Measurements from ENCODE around the gene ZBP1. TPM values are rescaled to one million over a fixed set of nuclear protein-coding genes. Genes with fewer than 3 reads are reported as not detected.

Gene ZBP1
- total RNA-seq, 1 donor from 2014 or later: not detected

DNA sequence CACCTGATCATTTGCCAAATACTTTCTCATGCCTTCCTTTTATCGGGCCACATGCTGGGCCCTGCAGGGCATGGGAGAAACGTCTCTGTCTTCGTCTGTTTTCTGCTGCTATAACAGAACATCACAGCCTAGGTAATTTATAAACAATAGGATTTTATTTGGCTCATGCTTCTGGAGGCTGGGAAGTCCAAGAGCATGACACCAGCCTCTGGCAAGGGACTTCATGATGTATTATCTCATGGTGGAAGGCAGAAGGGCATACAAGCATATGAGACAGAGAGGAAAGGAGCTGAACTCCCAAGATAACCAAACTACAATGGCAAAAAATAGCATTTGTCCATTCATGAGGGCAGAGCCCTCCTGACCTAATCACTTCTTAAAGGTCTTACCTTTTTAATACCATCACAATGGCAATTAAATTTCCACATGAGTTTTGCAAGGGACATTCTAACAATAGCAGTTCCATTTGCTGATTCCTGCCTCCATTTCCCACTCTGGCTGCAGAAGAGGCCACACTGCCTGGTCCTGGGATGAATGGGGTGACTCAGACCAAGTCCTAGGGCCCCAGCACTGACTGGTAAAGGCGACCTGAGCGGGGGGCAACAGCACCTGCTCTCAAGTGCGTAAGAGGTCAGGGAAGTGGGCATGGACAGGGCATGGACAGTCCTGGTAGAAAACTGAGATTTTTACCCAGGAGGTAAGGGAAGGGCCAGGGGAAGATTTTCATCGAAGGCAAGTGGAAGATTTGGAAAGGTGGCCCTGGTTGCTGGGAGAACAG lies 5.1 kb upstream of the ZBP1 start:
- TF ChIP-seq, protein P1, sequence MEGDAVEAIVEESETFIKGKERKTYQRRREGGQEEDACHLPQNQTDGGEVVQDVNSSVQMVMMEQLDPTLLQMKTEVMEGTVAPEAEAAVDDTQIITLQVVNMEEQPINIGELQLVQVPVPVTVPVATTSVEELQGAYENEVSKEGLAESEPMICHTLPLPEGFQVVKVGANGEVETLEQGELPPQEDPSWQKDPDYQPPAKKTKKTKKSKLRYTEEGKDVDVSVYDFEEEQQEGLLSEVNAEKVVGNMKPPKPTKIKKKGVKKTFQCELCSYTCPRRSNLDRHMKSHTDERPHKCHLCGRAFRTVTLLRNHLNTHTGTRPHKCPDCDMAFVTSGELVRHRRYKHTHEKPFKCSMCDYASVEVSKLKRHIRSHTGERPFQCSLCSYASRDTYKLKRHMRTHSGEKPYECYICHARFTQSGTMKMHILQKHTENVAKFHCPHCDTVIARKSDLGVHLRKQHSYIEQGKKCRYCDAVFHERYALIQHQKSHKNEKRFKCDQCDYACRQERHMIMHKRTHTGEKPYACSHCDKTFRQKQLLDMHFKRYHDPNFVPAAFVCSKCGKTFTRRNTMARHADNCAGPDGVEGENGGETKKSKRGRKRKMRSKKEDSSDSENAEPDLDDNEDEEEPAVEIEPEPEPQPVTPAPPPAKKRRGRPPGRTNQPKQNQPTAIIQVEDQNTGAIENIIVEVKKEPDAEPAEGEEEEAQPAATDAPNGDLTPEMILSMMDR (conservative IDR thresholded peaks at IDR 0.05; ENCODE audit: low read depth, low read length): no peak
- no peak for DNase-seq (ENCODE audit: low read depth)
- no peak overlapping the region for H3K4me3 ChIP-seq (ENCODE audit: low read depth, low read length)

DNA sequence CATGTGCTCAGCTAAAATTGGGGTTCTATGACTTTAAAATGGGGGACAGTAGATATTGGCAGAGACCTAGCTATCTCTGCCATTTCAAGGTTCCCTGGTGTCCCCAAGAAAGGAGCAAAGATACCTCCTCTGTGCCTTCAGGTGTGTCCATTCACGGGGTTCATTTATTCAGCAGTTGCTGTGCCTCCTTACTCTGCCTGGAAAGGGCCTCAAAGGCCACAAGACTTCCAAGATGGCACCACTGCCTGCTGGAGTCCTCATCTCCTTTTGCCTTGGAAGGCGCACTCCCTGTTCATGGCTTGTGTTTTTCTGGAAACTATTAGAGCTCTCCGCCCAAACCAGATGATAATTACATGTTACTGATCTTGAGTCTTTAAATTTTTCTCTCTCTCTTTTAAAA lies 3.9 kb upstream of the ZBP1 start:
- DNase-seq (ENCODE audit: low read depth): no peak

DNA sequence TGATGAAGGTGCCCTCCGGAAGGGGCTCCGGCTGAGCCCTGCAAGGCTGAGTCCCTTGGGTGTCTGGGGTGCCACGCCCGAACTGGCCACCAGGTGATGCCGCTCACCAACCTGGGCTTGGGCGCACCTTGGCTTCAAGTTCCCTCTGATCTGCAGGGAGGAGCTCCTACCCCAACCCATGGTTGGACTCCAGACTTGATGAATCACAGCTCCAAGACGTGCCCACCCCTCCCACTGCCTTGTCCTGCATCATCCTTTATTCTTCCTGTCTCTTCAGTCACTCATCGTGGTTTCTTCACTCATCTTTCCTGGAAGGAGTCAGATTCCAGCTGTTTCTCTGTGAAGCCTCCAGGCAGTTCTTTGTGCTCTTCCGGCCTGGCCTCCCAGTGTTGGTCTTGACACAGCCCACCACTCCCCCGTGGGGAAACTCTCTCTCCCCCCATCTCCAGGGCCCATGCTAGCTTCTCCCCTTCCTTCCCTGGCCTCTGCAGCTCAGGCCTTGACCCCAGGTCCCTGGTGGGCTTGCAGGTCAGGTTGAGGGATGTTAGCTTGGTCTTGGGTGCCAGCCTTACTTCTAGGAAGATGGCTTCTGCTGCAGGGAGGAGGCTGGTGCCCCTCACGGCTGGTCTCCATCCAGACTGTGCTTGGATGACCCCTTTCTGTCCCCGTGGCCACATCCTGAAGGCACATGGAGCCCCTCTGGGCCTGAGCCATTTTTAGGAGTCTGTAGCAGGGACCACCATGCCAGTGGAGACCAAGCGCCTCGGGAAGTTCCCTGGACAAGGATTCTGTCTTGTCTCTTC lies 2.6 kb upstream of the ZBP1 start:
- DNase-seq (ENCODE audit: low read depth): peak; percentile 27
- TF ChIP-seq, protein P1 (conservative IDR thresholded peaks at IDR 0.05; ENCODE audit: low read depth, low read length): peak; percentile 93

More for the DNA sequence above, 3.9 kb upstream of the ZBP1 start:
- no peak overlapping the region for H3K4me3 ChIP-seq (ENCODE audit: low read depth, low read length)
- TF ChIP-seq, protein P1 (conservative IDR thresholded peaks at IDR 0.05; ENCODE audit: low read depth, low read length): no peak

DNA sequence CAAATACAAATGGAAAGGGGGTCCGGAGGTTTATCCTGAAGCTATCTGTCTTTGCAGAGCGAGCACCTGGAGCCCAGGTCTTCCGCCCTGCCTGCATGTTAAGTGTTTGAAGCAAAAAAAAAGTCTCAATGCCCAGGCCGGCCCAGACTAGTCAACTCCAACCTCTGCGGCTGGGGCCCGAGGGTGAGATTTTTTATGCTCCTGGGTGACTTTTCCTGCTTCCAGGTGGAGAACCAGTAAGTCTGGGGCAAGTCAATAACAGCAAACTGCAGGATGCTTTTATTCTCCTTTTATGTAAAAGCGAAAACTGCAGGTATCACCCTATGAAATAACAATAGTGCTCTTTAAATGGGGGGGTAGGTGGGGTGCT lies 2.0 kb upstream of the ZBP1 start:
- no peak for DNase-seq (ENCODE audit: low read depth)
- H3K4me3 ChIP-seq (ENCODE audit: low read depth, low read length): no peak overlapping the region
- TF ChIP-seq, protein P1 (conservative IDR thresholded peaks at IDR 0.05; ENCODE audit: low read depth, low read length): no peak

More for the DNA sequence above, 2.6 kb upstream of the ZBP1 start:
- H3K4me3 ChIP-seq (ENCODE audit: low read depth, low read length): no peak overlapping the region

DNA sequence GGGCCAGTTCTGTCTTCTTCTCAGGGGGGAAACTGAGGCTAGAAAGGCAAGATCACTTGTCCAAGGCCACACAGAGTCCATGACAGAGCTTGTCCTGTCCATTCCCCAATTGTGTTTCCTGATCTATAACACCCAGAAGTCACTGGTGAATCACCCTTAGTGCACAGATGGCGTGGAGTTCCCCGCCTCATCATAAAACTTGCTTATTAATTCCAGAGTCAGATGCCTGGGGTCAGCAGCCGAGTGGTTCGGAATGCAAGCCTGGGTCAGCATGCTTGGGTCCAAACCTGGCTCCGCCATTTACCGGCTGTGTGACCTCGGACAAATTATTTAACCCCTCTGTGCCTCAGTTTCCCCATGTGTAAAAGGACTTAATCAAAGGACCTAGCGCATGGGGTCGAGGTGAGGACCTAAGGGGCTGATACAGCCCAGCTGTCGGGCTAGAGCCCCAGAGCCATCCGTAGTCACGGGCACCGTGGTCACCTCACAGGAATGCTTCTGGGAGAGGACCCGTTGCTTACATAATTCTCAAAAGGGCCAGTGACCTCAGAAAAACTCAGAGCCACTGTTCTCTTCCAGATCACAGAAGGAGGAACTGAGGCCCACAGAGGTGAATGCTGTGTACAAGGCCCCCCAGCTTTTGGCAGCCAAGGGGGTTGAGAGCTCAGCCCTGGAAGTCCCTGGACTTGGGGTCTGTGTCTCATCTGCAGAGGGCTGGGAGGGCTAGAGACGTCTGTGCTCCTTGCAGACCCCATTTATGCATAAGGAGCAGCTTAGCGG lies 1.4 kb upstream of the ZBP1 start:
- TF ChIP-seq, protein P1 (conservative IDR thresholded peaks at IDR 0.05; ENCODE audit: low read depth, low read length): no peak
- H3K4me3 ChIP-seq (ENCODE audit: low read depth, low read length): no peak overlapping the region
- no peak for DNase-seq (ENCODE audit: low read depth)

DNA sequence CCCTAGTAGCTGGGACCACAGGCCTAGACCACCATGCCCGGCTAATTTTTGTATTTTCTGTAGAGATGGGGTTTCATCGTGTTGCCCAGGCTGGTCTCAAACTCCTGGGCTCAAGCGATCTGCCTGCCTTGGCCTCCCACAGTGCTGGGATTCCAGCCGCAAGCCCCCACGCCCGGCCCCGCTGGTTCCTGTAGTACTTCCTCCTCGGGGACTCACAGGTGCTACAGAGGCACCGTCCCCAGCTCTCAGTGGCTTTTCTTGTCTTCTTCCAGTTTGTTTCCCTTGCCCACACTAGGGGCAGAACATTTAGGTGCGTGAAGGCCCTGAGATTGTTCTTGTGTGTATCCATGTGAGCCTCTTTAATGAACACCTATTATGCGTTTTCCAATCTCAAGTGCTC lies 773 bp upstream of the ZBP1 start:
- DNase-seq (ENCODE audit: low read depth): no peak
- H3K4me3 ChIP-seq (ENCODE audit: low read depth, low read length): no peak overlapping the region
- TF ChIP-seq, protein P1 (conservative IDR thresholded peaks at IDR 0.05; ENCODE audit: low read depth, low read length): no peak

Data from epithelial cell of proximal tubule (primary cell).